Neural cell (in vitro differentiated cells): ENCODE measurements around the gene TRIM72. TPM values are rescaled to one million over a fixed set of nuclear protein-coding genes. Genes with fewer than 3 reads are reported as not detected.

Experiments
- H2AFZ ChIP-seq: fragments of 200-600, 300-800 bp; sonication (generic), shearing (Covaris generic); 2 replicates; pipeline ENCODE4 v1.6.0; 2014; ENCODE audit warnings: low read depth, mild to moderate bottlenecking, antibody characterized with exemption, low read length, moderate library complexity
- H3F3A ChIP-seq: fragments of 200-600 bp; shearing (Covaris generic); 2 replicates; pipeline ENCODE4 v1.6.1; 2016; ENCODE audit warnings: mild to moderate bottlenecking, moderate library complexity, mixed read lengths, antibody characterized with exemption, low read length; ENCODE audit not compliant: insufficient read depth, poor library complexity, severe bottlenecking
- H3K27ac ChIP-seq: fragments of 200-600, 300-800 bp; sonication (generic), shearing (Covaris generic); 2 replicates; pipeline ENCODE4 v1.5.1; 2014; ENCODE audit warnings: mild to moderate bottlenecking, low read length, moderate library complexity
- H3K27me3 ChIP-seq: fragments of 300-800, 200-600 bp; sonication (generic), shearing (Covaris generic); 2 replicates; pipeline ENCODE4 v1.6.0; 2014; ENCODE audit warnings: mild to moderate bottlenecking, low read depth, low read length, moderate library complexity; ENCODE audit not compliant: insufficient read depth
- H3K36me3 ChIP-seq: fragments of 300-800, 200-600 bp; sonication (generic), shearing (Covaris generic); 2 replicates; pipeline ENCODE4 v1.5.1; 2014; ENCODE audit warnings: mild to moderate bottlenecking, antibody characterized with exemption, low read length, moderate library complexity; ENCODE audit not compliant: insufficient read depth
- H3K4me2 ChIP-seq: fragments of 300-800, 200-600 bp; sonication (generic), shearing (Covaris generic); 2 replicates; pipeline ENCODE4 v1.6.0; 2014; ENCODE audit warnings: mild to moderate bottlenecking, low read length
- H3K4me3 ChIP-seq: fragments of 300-800, 200-600 bp; sonication (generic), shearing (Covaris generic); 2 replicates; pipeline ENCODE4 v1.5.1; 2014; ENCODE audit warnings: mild to moderate bottlenecking, low read length, moderate library complexity
- H3K79me2 ChIP-seq: fragments of 200-600 bp; shearing (Covaris generic); replicated peaks from 2 replicates; pipeline ENCODE4 v1.6.0; 2014; ENCODE audit warnings: mild to moderate bottlenecking, low read length, moderate library complexity; ENCODE audit not compliant: insufficient read depth
- H3K9ac ChIP-seq: fragments of 300-800, 200-600 bp; sonication (generic), shearing (Covaris generic); 2 replicates; pipeline ENCODE4 v1.6.1; 2016; ENCODE audit warnings: mild to moderate bottlenecking, low read length, mixed read lengths
- H3K9me2 ChIP-seq: fragments of 200-600 bp; shearing (Covaris generic); 2 replicates; pipeline ENCODE4 v1.6.1; 2016; ENCODE audit warnings: mild to moderate bottlenecking, low read length, mixed read lengths; ENCODE audit not compliant: insufficient read depth
- H3K9me3 ChIP-seq: fragments of 200-600, 300-800 bp; sonication (generic), shearing (Covaris generic); 2 replicates; pipeline ENCODE4 v1.6.1; 2016; ENCODE audit warnings: mild to moderate bottlenecking, mixed run types, low read length, moderate library complexity, mixed read lengths
- H4K20me1 ChIP-seq: fragments of 200-600 bp; shearing (Covaris generic); 2 replicates; pipeline ENCODE4 v1.6.1; 2016; ENCODE audit warnings: mild to moderate bottlenecking, mixed run types; ENCODE audit not compliant: insufficient read depth
- EP300 ChIP-seq: fragments of 450-650 bp; conservative IDR thresholded peaks from 2 replicates; pipeline ENCODE4 v1.6.1; 2014; ENCODE audit warnings: antibody characterized with exemption, mild to moderate bottlenecking, moderate library complexity; ENCODE audit not compliant: poor library complexity, severe bottlenecking
- EZH2 ChIP-seq: fragments of 200-600, 300-800 bp; shearing (Covaris generic), sonication (generic); IDR thresholded peaks from 2 replicates; pipeline ENCODE4 v1.6.1; 2014; ENCODE audit warnings: antibody characterized with exemption, low read length, borderline replicate concordance, mild to moderate bottlenecking; ENCODE audit not compliant: insufficient read depth, poor library complexity, severe bottlenecking
- MXI1 ChIP-seq: fragments of 450-650 bp; conservative IDR thresholded peaks from 2 replicates; pipeline ENCODE4 v1.6.1; 2014; ENCODE audit warnings: antibody characterized with exemption, mild to moderate bottlenecking; ENCODE audit not compliant: poor library complexity, severe bottlenecking
- POLR2AphosphoS5 ChIP-seq: IDR thresholded peaks from 2 replicates; pipeline ENCODE4 v1.6.1; 2012
- RAD21 ChIP-seq: fragments of 450-650 bp; conservative IDR thresholded peaks from 2 replicates; pipeline ENCODE4 v1.6.1; 2014; ENCODE audit warnings: antibody characterized with exemption, mild to moderate bottlenecking, moderate library complexity
- REST ChIP-seq: IDR thresholded peaks from 2 replicates; pipeline ENCODE4 v1.6.1; 2012; ENCODE audit warnings: borderline replicate concordance
- SMC3 ChIP-seq: fragments of 450-650 bp; conservative IDR thresholded peaks from 2 replicates; pipeline ENCODE4 v1.6.1; 2014; ENCODE audit warnings: antibody characterized with exemption, mild to moderate bottlenecking, moderate library complexity; ENCODE audit not compliant: poor library complexity
- TAF1 ChIP-seq: IDR thresholded peaks from 2 replicates; pipeline ENCODE4 v1.6.1; 2012; ENCODE audit warnings: low read depth
- polyA plus RNA-seq: library from polyadenylated mRNA; depleted of rRNA; stranded (reverse); fragments of >200 nt; gene quantifications from 2 replicates; pipeline ENCODE4 v1.2.3, GENCODE V29; 2014
- TF ChIP-seq, protein P1 (sequence below): fragments of 450-650 bp; IDR thresholded peaks from 2 replicates; pipeline ENCODE4 v1.5.1; 2014; ENCODE audit warnings: antibody characterized with exemption, mild to moderate bottlenecking, moderate library complexity; ENCODE audit not compliant: poor library complexity, severe bottlenecking

TRIM72 gene
- polyA plus RNA-seq, 1 donor from 2014 or later, result 0.05 TPM

GRCh38 chr16:31271621-31272190, 57.8 kb downstream of the TRIM72 start:
- H3K4me2 ChIP-seq, result no peak overlapping the region
- no peaks in the 10 kb centered on the region for H4K20me1 ChIP-seq
- H3K79me2 ChIP-seq, result no peaks in the 10 kb centered on the region
- H3K9me3 ChIP-seq, result no peaks in the 10 kb centered on the region
- H3K27ac ChIP-seq, result no peak overlapping the region
- H3K27me3 ChIP-seq, result no peaks in the 10 kb centered on the region
- H3K9me2 ChIP-seq, result no peaks in the 10 kb centered on the region
- H3K4me3 ChIP-seq, result no peak overlapping the region
- no peak overlapping the region for H3K9ac ChIP-seq
- H2AFZ ChIP-seq, result no peak overlapping the region
- TF ChIP-seq RAD21 (no peak), EP300 (no peak), MXI1 (no peak), POLR2AphosphoS5 (no peak), EZH2 (no peak)
- TF ChIP-seq, protein P1, sequence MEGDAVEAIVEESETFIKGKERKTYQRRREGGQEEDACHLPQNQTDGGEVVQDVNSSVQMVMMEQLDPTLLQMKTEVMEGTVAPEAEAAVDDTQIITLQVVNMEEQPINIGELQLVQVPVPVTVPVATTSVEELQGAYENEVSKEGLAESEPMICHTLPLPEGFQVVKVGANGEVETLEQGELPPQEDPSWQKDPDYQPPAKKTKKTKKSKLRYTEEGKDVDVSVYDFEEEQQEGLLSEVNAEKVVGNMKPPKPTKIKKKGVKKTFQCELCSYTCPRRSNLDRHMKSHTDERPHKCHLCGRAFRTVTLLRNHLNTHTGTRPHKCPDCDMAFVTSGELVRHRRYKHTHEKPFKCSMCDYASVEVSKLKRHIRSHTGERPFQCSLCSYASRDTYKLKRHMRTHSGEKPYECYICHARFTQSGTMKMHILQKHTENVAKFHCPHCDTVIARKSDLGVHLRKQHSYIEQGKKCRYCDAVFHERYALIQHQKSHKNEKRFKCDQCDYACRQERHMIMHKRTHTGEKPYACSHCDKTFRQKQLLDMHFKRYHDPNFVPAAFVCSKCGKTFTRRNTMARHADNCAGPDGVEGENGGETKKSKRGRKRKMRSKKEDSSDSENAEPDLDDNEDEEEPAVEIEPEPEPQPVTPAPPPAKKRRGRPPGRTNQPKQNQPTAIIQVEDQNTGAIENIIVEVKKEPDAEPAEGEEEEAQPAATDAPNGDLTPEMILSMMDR, result no peak
- no peaks in the 10 kb centered on the region for H3F3A ChIP-seq
- no peaks in the 10 kb centered on the region for H3K36me3 ChIP-seq

DNA sequence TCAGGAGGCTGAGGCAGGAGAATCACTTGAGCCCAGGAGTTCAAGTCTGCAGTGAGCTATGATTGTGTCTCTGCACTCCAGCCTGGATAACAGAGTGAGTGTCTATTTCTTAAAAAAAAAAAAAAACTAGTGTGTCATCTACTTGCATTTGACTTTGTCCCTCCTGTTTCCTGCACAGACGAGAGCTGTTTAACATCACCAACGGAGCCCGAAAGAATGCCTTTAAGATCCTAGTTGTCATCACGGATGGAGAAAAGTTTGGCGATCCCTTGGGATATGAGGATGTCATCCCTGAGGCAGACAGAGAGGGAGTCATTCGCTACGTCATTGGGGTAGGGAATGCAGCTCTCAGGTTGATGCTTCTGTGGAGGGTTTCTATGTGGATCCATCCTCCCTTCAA, 59.3 kb downstream of the TRIM72 start:
- Histone ChIP-seq H3K79me2 (no peaks in the 10 kb centered on the region), H3K4me3 (no peak overlapping the region), H3K4me2 (no peak overlapping the region), H3K9me2 (no peaks in the 10 kb centered on the region), H2AFZ (no peak overlapping the region), H4K20me1 (no peaks in the 10 kb centered on the region), H3K9ac (no peak overlapping the region), H3K9me3 (no peaks in the 10 kb centered on the region), H3K27me3 (no peaks in the 10 kb centered on the region), H3K36me3 (no peaks in the 10 kb centered on the region), H3F3A (no peaks in the 10 kb centered on the region), H3K27ac (no peak overlapping the region)
- TF ChIP-seq REST (no peak), MXI1 (no peak), EP300 (no peak), RAD21 (no peak)

- no peaks in the 10 kb centered on the region for H3K9me2 ChIP-seq
- H3F3A ChIP-seq, result no peaks in the 10 kb centered on the region
- TF ChIP-seq REST, result no peak
- no peak for TF ChIP-seq TAF1
- no peak for TF ChIP-seq RAD21
- TF ChIP-seq EP300, result no peak
- TF ChIP-seq SMC3, result no peak
- TF ChIP-seq EZH2, result no peak
- no peak for TF ChIP-seq MXI1
- TF ChIP-seq POLR2AphosphoS5, result no peak
- TF ChIP-seq, protein P1, result no peak
- no peaks in the 10 kb centered on the region for H3K36me3 ChIP-seq
- H3K9ac ChIP-seq, result no peak overlapping the region
- no peaks in the 10 kb centered on the region for H3K27me3 ChIP-seq
- no peaks in the 10 kb centered on the region for H4K20me1 ChIP-seq
- H3K79me2 ChIP-seq, result no peaks in the 10 kb centered on the region
- no peak overlapping the region for H3K27ac ChIP-seq
- no peak overlapping the region for H2AFZ ChIP-seq
- no peak overlapping the region for H3K4me2 ChIP-seq
- H3K9me3 ChIP-seq, result no peaks in the 10 kb centered on the region
- H3K4me3 ChIP-seq, result no peak overlapping the region
These were observed 59.8 kb downstream of the TRIM72 start for GRCh38 chr16:31273676-31274075.
